GM21825 (cell line): ENCODE results near the gene UNCX.

ENCODE experiments used
- ATAC-seq: cut with Tn5 transposase; IDR thresholded peaks from one replicate; pipeline ENCODE4 v1.9.1; 2021; ENCODE audit warnings: mild to moderate bottlenecking, moderate library complexity; ENCODE audit not compliant: unreplicated experiment

UNCX gene

DNA sequence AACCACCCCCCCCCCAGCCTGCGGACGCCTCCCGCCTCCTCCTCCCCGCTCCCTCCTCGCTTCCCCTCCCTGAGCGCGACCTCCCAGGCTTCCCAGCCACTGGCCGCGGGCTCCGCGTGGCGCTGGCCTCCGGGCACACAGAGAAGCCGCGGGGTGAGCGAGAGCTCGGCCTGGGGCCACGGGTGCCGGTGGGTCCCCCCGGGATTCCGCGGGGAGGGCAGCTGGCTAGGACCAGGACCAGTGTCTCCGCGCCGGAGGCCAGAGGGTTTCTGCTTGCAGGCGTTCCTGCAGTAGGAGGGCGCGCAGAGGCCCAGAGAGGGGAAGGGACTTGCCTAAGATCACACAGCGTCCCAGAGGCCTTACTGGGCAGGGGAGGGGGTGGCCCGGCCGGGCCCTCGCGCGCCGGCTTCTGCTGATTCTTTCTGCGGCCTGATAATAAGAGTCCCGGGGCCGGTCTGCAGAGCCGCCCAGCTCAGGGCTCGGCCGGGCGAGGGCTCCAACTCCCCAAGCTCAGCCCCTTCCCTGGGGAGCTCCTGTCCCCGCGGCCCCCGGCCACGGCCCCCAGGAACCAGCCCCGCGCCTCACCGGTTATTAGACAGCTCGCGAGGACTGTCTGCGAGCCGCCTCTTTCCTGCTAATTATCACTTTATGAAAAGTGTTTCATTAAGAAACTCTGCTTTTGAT is 10.1 kb downstream of the UNCX start:
- ATAC-seq = no peak

DNA sequence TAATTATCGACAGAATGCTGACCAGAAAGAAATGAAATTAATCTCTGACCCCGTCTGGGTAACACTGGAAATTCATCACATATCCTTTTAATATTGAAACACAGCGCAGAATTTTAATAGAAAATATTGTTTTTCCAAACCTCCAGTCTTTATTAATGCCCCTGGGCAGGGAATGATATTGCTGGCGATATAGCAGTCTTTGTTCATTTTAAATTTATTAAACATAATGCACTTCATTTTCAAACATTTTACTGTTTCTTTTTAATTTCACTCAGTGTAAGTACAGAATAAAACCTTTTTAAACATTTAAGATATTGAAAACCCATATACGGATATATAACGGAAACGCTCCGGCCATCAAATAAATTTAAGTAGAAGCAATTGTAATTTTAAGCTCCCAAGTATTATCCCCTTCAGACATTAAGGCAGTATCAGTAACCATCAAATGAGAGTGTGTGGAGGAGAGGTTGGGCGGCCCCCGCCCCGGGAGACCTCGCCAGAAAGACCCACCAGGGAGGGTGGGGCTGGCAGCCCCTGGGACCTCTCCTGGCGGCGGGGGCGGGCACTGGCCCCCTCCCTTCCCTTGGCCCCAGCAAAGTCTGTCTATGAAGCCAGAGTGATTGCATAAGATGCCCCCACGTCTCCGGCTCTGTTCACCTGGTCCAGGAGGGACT is 10.8 kb downstream of the UNCX start:
- ATAC-seq = no peak

DNA sequence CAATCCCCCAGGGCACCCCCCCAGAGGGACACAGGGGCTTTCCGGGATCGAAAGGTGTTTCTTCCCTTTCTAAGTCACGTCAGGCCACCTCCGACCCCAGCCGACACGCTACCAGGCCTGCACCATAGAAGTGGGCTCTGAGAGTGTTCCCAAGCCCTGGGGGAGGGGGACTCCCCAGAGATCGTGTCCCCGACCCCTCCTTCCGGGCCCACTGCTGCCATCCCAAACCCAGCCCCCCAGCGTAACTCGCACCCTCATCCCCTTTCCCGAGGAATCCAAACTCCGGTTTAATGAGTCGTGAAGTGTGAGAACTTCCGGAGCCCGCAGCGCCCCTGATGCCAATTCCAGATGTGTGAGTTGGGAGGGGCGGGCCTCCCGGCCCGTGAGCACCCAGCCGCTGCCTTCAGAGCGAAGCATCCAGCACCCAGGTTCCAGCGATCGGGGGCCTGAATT is 11.3 kb downstream of the UNCX start:
- no peak for ATAC-seq

DNA sequence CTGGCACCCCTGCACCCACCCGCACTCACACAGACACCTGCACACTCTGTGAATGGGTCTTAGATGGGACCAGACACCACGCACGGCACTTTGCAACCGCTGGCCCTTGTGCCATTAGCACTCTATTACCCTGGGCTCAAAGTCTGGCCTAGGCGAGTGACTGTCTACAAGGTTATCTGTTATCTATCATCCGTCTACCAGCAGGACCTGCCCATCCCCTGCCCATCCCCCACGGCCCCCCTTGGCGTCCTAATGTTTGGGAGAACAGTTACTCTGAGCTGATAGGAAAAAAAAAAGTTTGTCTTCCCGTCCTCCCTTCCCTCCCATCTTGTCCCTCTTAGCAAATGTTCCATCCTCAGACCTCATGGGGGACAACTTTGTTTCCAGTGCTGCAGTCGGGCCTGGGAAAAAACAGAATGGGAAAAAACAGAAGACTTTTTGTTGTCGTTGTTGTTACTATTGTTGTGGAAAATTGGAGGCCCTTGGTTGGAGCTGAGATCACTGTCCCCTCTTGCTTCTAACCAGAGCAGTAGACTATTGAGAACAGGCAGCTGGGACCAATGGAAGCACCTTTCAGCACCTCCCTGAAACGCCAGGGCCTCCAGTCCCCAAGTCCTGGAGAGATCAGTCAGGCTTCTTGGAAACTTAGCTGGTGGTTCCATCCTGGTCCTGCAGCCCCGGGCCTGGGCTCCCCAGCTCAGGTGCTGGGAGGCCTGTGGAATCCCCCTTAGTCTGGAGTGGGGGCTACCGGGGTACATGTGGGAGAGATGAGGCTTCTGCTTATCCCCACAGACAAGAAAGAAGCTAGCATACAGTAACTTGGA is 12.2 kb downstream of the UNCX start:
- no peak for ATAC-seq

- ATAC-seq = no peak
Measured at GRCh38 chr7:1245524-1246050, 12.9 kb downstream of the UNCX start.

- ATAC-seq = no peak
Measured at GRCh38 chr7:1246160-1246870, 13.6 kb downstream of the UNCX start.

- ATAC-seq = no peak
Measured at GRCh38 chr7:1246871-1247526, 14.3 kb downstream of the UNCX start.

GRCh38 chr7:1247527-1248041 is 14.9 kb downstream of the UNCX start:
- no peak for ATAC-seq

- ATAC-seq = no peak
Measured at GRCh38 chr7:1248143-1248915, 15.7 kb downstream of the UNCX start.

DNA sequence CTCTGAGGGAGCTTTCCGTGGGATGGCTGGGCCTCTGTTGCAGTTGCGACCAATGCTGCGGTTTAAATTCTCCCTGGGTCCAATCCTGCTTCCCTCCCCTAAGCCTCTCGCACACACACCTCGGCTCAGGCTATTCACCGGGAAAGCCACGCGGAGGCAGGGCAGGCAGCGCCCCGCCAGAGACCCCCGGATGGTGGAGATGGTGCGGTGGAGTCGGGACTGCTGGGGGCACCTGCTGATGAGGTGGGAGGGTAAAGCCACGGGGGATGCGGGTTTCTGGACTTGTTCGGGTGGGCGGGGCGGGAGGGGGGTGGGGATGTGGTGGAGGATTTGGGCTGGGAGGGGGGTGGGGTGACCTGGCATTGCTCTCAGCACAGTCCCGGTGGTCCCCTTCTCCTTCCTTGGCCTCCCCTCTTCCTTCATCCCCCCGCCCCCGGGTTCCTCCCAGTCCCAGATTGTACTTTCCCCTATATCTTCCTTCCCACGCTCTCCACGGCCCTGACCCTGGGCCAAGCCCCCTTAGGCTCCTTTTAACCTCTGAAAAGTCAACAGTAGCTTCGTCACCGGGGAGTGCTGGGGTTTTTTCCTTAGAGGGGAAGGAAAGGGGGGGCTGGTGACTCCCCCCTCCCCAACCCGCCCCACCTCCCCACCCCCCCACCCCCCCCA is 16.4 kb downstream of the UNCX start:
- no peak for ATAC-seq

DNA sequence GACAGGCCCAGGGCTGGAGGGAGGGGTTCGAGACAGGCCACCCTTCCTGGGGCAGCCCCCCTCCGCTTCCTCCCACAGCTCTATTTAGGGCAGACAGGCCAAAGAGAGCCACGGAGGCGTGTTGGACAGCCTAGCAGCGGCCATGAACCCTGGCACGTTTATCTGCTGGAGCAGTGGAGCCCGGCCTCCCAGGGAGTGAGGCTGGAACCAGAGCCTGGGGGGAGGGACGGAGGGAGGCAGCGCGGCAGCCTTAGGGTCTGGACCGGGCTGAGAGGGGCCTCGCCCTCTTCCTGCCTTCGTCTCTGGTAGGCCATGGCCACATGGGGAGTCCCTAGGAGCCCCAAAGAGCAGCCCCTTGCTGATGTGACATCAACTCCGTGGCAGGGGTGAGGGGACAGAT is 17.1 kb downstream of the UNCX start:
- no peak for ATAC-seq

- ATAC-seq = no peak
Measured at GRCh38 chr7:1250901-1251300, 18.2 kb downstream of the UNCX start.

DNA sequence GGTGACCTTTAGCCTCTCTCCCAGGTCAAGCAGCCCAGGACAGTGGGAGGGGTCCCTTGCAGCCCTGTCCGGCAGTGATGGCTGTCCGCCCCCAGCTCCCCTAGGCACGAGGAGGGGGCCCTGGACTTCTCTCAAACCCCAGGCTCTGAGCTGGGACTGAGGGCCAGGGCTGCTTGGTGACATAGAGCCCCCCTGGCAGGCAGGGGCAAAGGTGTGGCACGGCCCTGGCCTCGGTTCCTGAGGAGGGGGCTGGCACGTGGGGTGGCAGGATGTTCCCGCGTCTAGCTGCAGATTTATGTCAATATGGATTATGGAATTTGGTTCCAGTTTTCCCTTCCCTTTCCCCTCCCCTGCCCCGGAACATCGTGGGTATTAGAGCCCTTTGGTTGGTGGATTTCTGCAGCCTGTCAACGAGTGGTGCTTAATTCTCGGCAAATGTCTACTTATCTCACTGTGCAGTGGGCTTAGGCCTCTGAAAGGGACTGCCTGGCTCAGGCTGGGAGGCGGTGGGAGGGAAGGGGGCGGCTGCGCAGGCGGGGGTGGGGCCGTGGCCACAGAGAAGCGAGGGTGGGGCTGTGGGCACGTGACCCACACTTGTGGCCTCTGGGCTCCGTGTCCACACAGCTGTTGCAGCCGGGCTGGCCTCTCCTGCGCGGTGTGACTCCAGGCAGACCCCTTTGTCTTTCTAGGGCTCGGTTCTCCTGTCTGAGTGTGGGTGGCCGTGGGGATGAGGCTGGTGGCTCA is 19.3 kb downstream of the UNCX start:
- ATAC-seq = no peak

- ATAC-seq = no peak
Measured at GRCh38 chr7:1252540-1253090, 19.9 kb downstream of the UNCX start.

- ATAC-seq = no peak
Measured at GRCh38 chr7:1253681-1254181, 21.1 kb downstream of the UNCX start.

GRCh38 chr7:1254281-1255079 is 21.8 kb downstream of the UNCX start:
- no peak for ATAC-seq
